Measurements from ENCODE around the gene PITPNM1.

DNA sequence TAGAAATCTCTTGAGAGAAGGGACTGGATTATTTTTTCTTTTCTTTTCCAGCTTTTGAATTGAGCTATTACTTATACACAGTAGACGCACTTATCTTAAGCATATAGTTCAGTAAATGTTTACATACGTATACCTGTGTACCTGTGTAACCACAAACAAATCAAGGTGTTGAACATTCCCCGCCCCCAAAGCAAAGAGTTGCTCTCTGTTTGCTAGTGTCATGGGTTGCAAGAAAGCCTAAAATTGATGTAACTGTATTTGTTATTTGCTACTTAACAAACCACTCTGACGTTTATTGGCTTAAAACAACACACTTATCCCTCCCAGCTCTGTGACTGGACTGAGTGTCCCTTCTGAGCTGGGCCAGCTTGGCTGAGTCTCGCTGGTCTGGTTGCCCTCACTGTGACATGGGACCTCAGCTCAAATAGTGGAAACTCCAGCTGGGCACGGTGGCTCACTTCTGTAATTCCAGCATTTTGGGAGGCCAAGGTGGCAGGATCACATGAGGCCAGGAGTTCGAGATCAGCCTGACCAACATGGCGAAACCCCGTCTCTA lies 43.5 kb upstream of the PITPNM1 start:
- no peak for TF ChIP-seq EZH2phosphoT487 (conservative IDR thresholded peaks at IDR 0.05; ENCODE audit: low read length)
- TF ChIP-seq CTCF (IDR thresholded peaks at IDR 0.05; ENCODE audit: insufficient read depth, low read length, poor library complexity, severe bottlenecking), result no peak

Measured in SU-DHL-6 (cell line).